HG03060 (cell line): ENCODE data around the gene GRIA1.

Source experiments
- ATAC-seq: cut with Tn5 transposase; IDR thresholded peaks from one replicate; pipeline ENCODE4 v1.9.1; 2021; ENCODE audit warnings: low read depth, moderate number of reproducible peaks; ENCODE audit not compliant: unreplicated experiment

Gene GRIA1

GRCh38 chr5:153496835-153497234 lies 6.4 kb downstream of the GRIA1 start:
- no peak for ATAC-seq

- ATAC-seq = no peak
Measured at GRCh38 chr5:153498516-153498915, 8.0 kb downstream of the GRIA1 start.

DNA sequence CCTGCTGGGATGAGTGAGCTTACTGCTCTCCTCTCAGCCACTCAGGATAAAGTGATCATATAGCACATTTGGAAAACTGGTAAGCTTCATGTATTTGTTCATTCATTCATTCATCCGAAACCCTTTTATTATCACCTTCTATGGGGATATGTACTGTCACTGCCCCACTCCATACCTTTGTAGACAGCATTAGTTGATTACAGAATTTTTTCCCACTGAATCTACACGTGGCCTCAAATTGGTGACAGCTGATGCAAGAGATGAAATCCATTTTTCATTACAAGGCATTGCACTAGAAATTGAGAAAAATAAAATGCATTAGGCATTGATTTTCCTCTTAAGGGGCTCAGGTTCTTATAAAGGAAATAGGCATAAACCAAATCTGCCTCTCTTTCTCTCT lies 9.7 kb downstream of the GRIA1 start:
- no peak for ATAC-seq

DNA sequence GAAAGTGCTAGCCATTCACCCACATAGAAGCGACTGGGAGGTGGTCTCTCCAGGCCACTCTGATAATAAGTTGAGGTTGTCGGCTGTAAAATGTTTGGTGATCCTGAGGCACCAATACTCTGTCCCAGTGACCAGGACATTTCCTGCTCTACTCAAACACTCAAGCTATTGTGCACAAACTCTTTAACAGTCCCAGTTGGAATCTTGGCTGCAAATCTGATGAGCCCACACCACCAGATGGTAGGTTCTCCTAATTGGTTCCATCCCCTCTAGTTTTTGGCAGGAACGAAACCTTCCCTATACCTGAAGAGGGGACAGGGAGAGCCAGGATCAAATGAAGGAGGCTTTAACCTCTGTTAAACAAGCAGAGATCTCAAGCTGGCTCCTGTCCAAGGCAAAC lies 14.3 kb downstream of the GRIA1 start:
- ATAC-seq = no peak

DNA sequence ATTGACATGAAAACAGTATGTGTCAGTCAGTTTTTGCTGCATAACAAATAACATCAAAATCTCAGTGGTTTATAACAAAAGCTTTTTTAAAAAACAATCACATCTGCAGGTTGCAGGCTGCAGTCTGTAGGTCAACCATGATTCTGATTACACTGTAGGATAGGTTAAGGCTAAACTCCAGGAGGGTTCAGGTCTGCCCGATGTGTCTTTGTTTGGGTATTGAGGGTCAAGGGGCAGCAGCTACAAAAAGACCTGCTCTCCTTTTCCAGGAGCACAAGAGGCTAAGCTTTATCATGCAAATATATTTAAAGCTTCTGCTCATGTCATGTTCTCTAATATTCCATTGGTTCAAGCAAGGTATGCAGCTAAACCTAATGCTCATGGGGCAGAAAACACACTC lies 18.2 kb downstream of the GRIA1 start:
- no peak for ATAC-seq

- ATAC-seq = no peak
Measured at GRCh38 chr5:153511622-153512021, 21.2 kb downstream of the GRIA1 start.

DNA sequence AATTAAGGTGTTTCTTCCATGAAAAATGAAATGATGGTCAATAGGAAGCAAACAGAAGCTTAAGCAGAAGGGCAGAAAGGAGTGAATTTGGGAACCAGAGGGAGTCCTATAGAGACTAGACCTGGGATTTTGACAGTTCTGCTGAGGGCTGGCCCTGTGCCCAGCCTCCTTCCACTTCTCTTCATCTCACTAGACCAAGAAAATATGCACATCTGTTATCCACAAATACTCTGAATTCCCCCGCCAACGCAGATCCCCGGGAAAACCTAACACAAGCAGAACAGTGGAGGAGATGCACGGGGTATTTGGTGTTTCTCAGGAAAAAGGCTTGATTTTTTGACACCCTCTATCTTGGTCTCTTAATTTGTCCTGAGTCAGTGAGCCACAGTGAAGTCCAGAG lies 22.7 kb downstream of the GRIA1 start:
- no peak for ATAC-seq

DNA sequence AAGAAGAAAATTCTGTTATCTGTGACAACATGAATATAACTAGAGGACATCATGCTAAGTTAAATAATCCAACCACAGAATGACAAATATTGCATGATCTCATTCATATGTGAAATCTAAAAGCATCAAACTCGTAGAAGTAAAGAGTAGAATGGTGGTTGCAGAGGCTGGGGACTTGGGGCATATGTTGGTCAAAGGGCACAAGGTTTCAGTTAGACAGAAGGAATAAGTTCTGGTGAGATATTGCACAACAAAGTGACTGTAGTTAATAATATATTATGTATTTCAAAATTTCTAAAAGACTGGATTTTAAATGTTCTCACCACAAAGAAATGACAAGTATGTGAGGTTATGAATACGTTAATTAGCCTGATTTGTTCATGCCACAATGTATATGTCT lies 24.8 kb downstream of the GRIA1 start:
- ATAC-seq = no peak

- ATAC-seq = no peak
Measured at GRCh38 chr5:153516504-153517240, 26.2 kb downstream of the GRIA1 start.

GRCh38 chr5:153517241-153517611 lies 26.8 kb downstream of the GRIA1 start:
- no peak for ATAC-seq

GRCh38 chr5:153520137-153520536 lies 29.7 kb downstream of the GRIA1 start:
- no peak for ATAC-seq

- ATAC-seq = no peak
Measured at GRCh38 chr5:153520952-153521351, 30.5 kb downstream of the GRIA1 start.

DNA sequence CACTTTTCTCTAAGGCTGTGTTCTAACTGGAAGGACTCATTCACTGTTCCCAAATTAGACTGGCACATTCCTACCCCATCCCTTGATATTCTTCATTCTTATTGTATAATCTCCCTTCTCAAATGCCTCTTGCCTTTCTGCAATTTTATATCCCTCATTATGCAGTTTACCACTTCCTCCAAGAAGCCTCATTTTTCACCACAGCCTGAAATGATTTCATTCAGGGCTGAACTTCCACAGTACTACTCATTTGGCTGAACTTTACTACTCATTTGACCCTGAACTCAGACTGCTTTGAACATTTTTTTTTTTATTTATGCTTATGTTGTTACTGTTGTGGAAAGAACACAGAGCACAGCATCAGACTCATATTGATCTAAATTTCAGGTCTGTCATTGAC lies 32.7 kb downstream of the GRIA1 start:
- no peak for ATAC-seq

- no peak for ATAC-seq
Measured at GRCh38 chr5:153523831-153524230, 33.4 kb downstream of the GRIA1 start.

DNA sequence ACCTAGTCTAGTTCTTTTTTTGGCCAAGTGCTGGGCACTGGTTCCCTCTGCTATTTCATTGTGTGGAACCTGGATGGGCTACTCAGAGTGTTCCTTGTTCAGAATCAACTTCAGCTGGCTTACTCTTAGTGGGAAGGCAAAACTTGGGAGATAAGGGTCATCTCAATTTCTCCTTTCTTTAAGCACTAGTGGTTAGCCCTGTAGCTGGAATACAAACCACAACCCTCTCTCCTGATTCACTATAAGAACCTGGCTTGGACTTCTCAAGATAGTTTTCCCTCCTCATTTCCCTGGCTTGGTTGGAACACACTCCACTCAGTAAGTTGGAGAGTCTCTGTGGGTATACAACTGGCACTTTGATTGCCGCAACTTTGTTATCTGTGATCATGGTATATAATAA lies 35.1 kb downstream of the GRIA1 start:
- no peak for ATAC-seq

- ATAC-seq = no peak
Measured at GRCh38 chr5:153530357-153531143, 40.1 kb downstream of the GRIA1 start.

- no peak for ATAC-seq
Measured at GRCh38 chr5:153533546-153533945, 43.1 kb downstream of the GRIA1 start.

GRCh38 chr5:153534102-153534501 lies 43.6 kb downstream of the GRIA1 start:
- ATAC-seq = no peak

GRCh38 chr5:153537207-153537606 lies 46.7 kb downstream of the GRIA1 start:
- no peak for ATAC-seq

DNA sequence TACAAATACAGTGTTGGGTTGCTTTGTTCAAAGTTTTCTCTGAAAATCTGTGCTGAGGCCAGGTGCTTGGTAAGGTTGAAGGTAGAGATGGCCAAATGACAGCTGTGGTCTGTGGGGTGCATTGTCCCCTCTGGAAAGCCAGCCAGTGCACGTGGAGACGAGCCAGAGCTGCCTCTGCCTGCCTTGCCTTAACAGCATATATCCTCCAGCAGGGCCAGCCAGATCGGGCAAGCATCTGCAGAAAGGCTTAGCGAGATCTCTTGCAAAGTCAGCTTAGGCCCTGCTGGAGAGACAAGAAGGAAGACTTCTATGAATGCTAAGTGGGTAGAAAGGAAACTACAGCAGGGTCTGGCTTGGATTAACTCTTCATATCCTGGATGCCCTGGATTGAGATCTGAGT lies 49.5 kb downstream of the GRIA1 start:
- ATAC-seq = no peak

DNA sequence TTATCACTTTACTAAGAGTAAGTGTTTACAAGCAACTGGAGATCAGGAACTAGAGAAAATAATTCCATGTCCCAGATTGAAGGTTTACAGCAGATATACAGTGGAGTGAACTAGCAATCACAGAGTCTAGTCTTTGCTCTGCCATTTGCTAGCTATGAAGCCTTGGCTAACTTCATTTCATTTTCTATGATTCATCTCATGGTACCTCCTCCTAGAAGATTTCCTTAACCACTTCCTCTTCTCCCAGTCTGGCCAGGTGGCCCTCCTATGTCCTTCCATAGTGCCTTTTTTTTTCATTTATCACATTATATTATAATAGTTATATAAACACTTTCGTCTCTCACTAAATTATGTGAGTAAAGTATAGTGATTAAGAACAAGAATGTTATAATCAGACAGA lies 52.1 kb downstream of the GRIA1 start:
- ATAC-seq = no peak

DNA sequence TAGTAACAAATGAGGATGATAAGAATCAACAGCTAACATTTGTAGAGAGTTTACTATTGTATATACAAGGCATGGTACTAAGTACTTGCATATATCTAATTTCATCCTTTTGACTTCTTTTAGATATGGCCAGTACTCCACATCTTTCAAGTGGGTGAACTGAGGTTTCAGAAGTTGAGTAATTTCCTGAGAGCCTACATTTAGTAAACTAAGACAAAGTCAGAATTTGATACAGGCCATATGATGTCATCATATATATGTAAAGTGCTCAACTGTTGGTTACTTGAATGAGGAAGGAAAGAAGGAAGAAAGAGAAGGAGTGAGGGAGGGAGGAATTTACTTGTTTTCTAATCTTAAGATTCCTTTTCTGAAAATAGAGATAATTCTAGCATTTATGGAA lies 52.8 kb downstream of the GRIA1 start:
- no peak for ATAC-seq
